ENCODE measurements around the gene GATAD2A.
A peak's percentile ranks its signal among the peaks of the same experiment; 100 is the strongest.

The GATAD2A gene

GRCh38 chr19:19432732-19433131, 27.3 kb downstream of the GATAD2A start:
- H3K9ac ChIP-seq, result no peak overlapping the region

DNA sequence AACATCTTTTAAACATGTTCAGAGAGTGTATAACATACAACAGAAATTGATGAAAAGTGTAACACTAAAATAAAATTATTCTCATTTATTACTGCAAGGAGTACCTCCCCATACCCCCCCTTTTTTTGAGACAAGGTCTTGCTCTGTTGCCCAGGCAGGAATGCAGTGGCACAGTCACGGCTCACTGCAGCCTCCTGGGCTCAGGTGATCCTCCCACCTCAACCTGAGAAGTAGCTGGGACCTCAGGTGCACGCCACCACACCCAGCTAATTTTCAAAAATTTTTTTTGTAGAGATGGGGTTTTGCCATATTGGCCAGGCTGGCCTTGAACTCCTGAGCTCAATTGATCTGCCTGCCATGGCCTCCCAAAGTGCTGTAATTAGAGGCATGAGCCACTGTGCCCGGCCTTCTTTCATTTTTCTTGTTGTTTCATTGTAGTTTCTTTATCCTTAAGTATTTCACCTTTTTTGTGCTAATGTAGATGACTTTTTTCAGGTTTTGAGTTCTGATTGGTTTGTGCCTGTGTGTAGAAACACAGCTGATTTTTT, 28.3 kb downstream of the GATAD2A start:
- Histone ChIP-seq H3K27me3 (ENCODE audit: control insufficient read depth, insufficient read depth, low read length) (no peaks in the 10 kb centered on the region), H2AFZ (no peak overlapping the region), H3K4me3 (ENCODE audit: low read depth, low read length) (no peak overlapping the region), H3K79me2 (peaks cover 86% of the 10 kb centered on the region), H3K4me1 (peaks cover 25% of the 10 kb centered on the region), H3K36me3 (ENCODE audit: control insufficient read depth, insufficient read depth, low read length) (no peaks in the 10 kb centered on the region), H3K27ac (no peak overlapping the region), H3K9me3 (ENCODE audit: control insufficient read depth, low read length) (no peaks in the 10 kb centered on the region), H3K9ac (no peak overlapping the region), H3K4me2 (ENCODE audit: low read length) (no peak overlapping the region)
- TF ChIP-seq, protein P1, sequence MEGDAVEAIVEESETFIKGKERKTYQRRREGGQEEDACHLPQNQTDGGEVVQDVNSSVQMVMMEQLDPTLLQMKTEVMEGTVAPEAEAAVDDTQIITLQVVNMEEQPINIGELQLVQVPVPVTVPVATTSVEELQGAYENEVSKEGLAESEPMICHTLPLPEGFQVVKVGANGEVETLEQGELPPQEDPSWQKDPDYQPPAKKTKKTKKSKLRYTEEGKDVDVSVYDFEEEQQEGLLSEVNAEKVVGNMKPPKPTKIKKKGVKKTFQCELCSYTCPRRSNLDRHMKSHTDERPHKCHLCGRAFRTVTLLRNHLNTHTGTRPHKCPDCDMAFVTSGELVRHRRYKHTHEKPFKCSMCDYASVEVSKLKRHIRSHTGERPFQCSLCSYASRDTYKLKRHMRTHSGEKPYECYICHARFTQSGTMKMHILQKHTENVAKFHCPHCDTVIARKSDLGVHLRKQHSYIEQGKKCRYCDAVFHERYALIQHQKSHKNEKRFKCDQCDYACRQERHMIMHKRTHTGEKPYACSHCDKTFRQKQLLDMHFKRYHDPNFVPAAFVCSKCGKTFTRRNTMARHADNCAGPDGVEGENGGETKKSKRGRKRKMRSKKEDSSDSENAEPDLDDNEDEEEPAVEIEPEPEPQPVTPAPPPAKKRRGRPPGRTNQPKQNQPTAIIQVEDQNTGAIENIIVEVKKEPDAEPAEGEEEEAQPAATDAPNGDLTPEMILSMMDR (IDR thresholded peaks at IDR 0.05), result no peak

More at GRCh38 chr19:19432732-19433131, 27.3 kb downstream of the GATAD2A start:
- H3K36me3 ChIP-seq (ENCODE audit: control insufficient read depth, insufficient read depth, low read length), result no peaks in the 10 kb centered on the region
- peaks cover 25% of the 10 kb centered on the region for H3K4me1 ChIP-seq
- no peaks in the 10 kb centered on the region for H3K9me3 ChIP-seq (ENCODE audit: control insufficient read depth, low read length)
- no peak overlapping the region for H2AFZ ChIP-seq
- TF ChIP-seq, protein P1 (IDR thresholded peaks at IDR 0.05), result no peak
- peaks cover 91% of the 10 kb centered on the region for H3K79me2 ChIP-seq
- no peak overlapping the region for H3K27ac ChIP-seq
- no peak overlapping the region for H3K4me2 ChIP-seq (ENCODE audit: low read length)
- H3K27me3 ChIP-seq (ENCODE audit: control insufficient read depth, insufficient read depth, low read length), result no peaks in the 10 kb centered on the region
- H3K4me3 ChIP-seq (ENCODE audit: low read depth, low read length), result no peak overlapping the region

DNA sequence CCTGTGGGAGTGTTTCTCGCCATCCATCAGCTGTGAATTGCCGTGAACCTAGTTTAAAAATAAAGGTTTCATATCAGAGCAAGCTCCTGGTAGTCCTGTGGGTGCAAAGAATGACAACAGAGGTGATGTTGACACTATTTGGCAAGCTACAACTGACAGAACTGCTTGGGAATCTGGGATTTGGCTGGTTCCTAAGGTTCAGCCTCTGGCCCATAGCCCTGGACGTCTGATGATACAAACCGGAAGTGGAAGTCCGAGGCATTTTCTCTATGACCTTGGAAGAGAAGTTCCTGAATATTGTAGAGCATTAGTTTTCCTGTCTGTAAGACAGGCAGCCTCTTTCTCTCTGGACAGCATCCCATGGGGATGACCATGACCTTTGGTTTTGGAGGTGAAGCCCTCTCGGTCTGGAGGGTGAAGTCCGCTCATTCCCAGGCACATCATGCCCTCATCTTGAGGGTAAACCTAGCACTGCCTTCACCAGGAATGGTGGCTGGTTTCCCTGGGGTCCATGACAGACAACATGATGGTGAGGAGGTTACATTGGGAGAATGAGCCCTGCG, 29.1 kb downstream of the GATAD2A start:
- Histone ChIP-seq H3K4me3 (ENCODE audit: low read depth, low read length) (no peak overlapping the region), H2AFZ (no peak overlapping the region), H3K4me2 (ENCODE audit: low read length) (peak overlapping the region; percentile 27), H3K79me2 (peaks cover 84% of the 10 kb centered on the region), H3K9ac (no peak overlapping the region), H3K9me3 (ENCODE audit: control insufficient read depth, low read length) (no peaks in the 10 kb centered on the region), H3K27ac (peak overlapping the region; percentile 43), H3K4me1 (peaks cover 25% of the 10 kb centered on the region), H3K27me3 (ENCODE audit: control insufficient read depth, insufficient read depth, low read length) (no peaks in the 10 kb centered on the region), H3K36me3 (ENCODE audit: control insufficient read depth, insufficient read depth, low read length) (no peaks in the 10 kb centered on the region)
- TF ChIP-seq, protein P1 (IDR thresholded peaks at IDR 0.05), result no peak

- no peak overlapping the region for H3K9ac ChIP-seq
- no peaks in the 10 kb centered on the region for H3K9me3 ChIP-seq (ENCODE audit: control insufficient read depth, low read length)
- no peak overlapping the region for H2AFZ ChIP-seq
- H3K27ac ChIP-seq, result no peak overlapping the region
- H3K79me2 ChIP-seq, result peaks cover 73% of the 10 kb centered on the region
- H3K4me2 ChIP-seq (ENCODE audit: low read length), result no peak overlapping the region
- H3K27me3 ChIP-seq (ENCODE audit: control insufficient read depth, insufficient read depth, low read length), result no peaks in the 10 kb centered on the region
- H3K4me3 ChIP-seq (ENCODE audit: low read depth, low read length), result no peak overlapping the region
- no peaks in the 10 kb centered on the region for H3K36me3 ChIP-seq (ENCODE audit: control insufficient read depth, insufficient read depth, low read length)
- H3K4me1 ChIP-seq, result peaks cover 25% of the 10 kb centered on the region
- TF ChIP-seq, protein P1 (IDR thresholded peaks at IDR 0.05), result no peak
Observed at GRCh38 chr19:19436137-19436691, 30.7 kb downstream of the GATAD2A start.
